Common myeloid progenitor, CD34-positive (primary cell): ENCODE measurements around the gene IL19.
A peak's percentile ranks its signal among the peaks of the same experiment; 100 is the strongest.

Experiments used
- CTCF ChIA-PET: fragments of 350-600 bp; sonication (Branson Sonifier 250); formaldehyde crosslinking; loops from one replicate; lab custom pipeline; 2021; ENCODE audit warnings: antibody characterized with exemption; lab: Charles Lee
- POLR2A ChIA-PET: fragments of 350-600 bp; sonication (Branson Sonifier 250); formaldehyde crosslinking; loops from one replicate; lab custom pipeline; 2021; ENCODE audit warnings: antibody characterized with exemption; lab: Charles Lee
- DNase-seq, 3 donors: peaks; one replicate each; pipeline versions ENCODE4 v3.0.0 to v3.0.0-alpha.2; 2013
- H3K27ac ChIP-seq, 2 experiments: 1 replicate in 1 of 2; 2 replicates in 1 of 2; pipeline ENCODE4 v1.7.0; 2013; ENCODE audit warnings: inconsistent platforms in 2 of 2, low read length in 2 of 2, mild to moderate bottlenecking in 2 of 2, low read depth in 1 of 2, moderate library complexity in 1 of 2; ENCODE audit not compliant: severe bottlenecking in 2 of 2, insufficient read depth in 1 of 2, poor library complexity in 1 of 2
- H3K27me3 ChIP-seq, 5 experiments: replicated peaks in 2 of 5; 1 replicate in 3 of 5; 2 replicates in 2 of 5; pipeline versions ENCODE4 v1.6.1 to v1.7.0; 2013; ENCODE audit warnings: low read length in 4 of 5, mild to moderate bottlenecking in 2 of 5, moderate library complexity in 2 of 5, inconsistent platforms in 1 of 5; ENCODE audit not compliant: insufficient read depth in 5 of 5, control insufficient read depth in 4 of 5
- H3K36me3 ChIP-seq, 4 experiments: 1 replicate in 2 of 4; 2 replicates in 2 of 4; pipeline versions ENCODE4 v1.6.1 to v1.7.0; 2013; ENCODE audit warnings: low read length in 3 of 4, control low read depth in 1 of 4, mild to moderate bottlenecking in 1 of 4; ENCODE audit not compliant: control insufficient read depth in 4 of 4, insufficient read depth in 4 of 4
- H3K4me1 ChIP-seq, 4 experiments: 1 replicate in 3 of 4; 2 replicates in 1 of 4; pipeline versions ENCODE4 v1.6.1 to v1.7.1; 2013; ENCODE audit warnings: low read length in 3 of 4, mild to moderate bottlenecking in 3 of 4, control low read depth in 1 of 4, inconsistent platforms in 1 of 4, moderate library complexity in 1 of 4; ENCODE audit not compliant: control insufficient read depth in 4 of 4, insufficient read depth in 4 of 4; ENCODE audit errors: control extremely low read depth in 1 of 4
- H3K4me3 ChIP-seq, 7 experiments: 1 replicate in 4 of 7; 2 replicates in 3 of 7; pipeline versions ENCODE4 v1.5.1 to v1.7.0; 2013; ENCODE audit warnings: mild to moderate bottlenecking in 7 of 7, low read length in 6 of 7, moderate library complexity in 6 of 7, inconsistent platforms in 2 of 7, low read depth in 2 of 7, control low read depth in 1 of 7; ENCODE audit not compliant: insufficient read depth in 4 of 7, control insufficient read depth in 1 of 7; ENCODE audit errors: extremely low read depth in 1 of 7
- H3K9me3 ChIP-seq, 5 experiments: 1 replicate in 4 of 5; 2 replicates in 1 of 5; pipeline versions ENCODE4 v1.6.1 to v1.7.1; 2013; ENCODE audit warnings: low read length in 4 of 5, mild to moderate bottlenecking in 2 of 5, inconsistent platforms in 1 of 5, low read depth in 1 of 5, moderate library complexity in 1 of 5; ENCODE audit not compliant: control insufficient read depth in 4 of 5, insufficient read depth in 2 of 5; ENCODE audit errors: control extremely low read depth in 1 of 5
- WGBS: methylation state at CpG from one replicate; pipeline ENCODE4 v1.1.5; 2013; ENCODE audit not compliant: insufficient coverage; 5-methylcytosine and 5-hydroxymethylcytosine counted together

IL19 gene

GRCh38 chr1:206751891-206752290 lies 18.7 kb upstream of the IL19 start:
- WGBS, result 91% methylated on average over 4 of the region's 5 CpGs
- H3K27me3 ChIP-seq, result no peaks in the 10 kb centered on the region
- H3K27ac ChIP-seq, result no peak overlapping the region
- peaks cover 0 to 6% (median 0%) of the 10 kb centered on the region in 4 experiments for H3K4me1 ChIP-seq
- H3K4me3 ChIP-seq, result no peak overlapping the region
- peaks cover 0 to 5% (median 0%) of the 10 kb centered on the region in 5 experiments for H3K9me3 ChIP-seq
- ChIA-PET CTCF (interaction anchor here (0.7 kb wide), 1 partner anchor 10 kb away, joined by 3 read pairs; no protein-coding TSS in a partner anchor), POLR2A (interaction anchor here (0.6 kb wide), 1 partner anchor 106 kb away, joined by 3 read pairs; no protein-coding TSS in a partner anchor)
- DNase-seq, result no peak
- H3K36me3 ChIP-seq, result no peaks in the 10 kb centered on the region

GRCh38 chr1:206752481-206752880 lies 18.1 kb upstream of the IL19 start:
- Histone ChIP-seq H3K4me3 (no peak overlapping the region), H3K9me3 (peaks cover 0 to 5% (median 0%) of the 10 kb centered on the region in 5 experiments), H3K36me3 (no peaks in the 10 kb centered on the region), H3K27me3 (no peaks in the 10 kb centered on the region), H3K27ac (no peak overlapping the region), H3K4me1 (peaks cover under 1 to 11% (median 3%) of the 10 kb centered on the region in 4 experiments)
- DNase-seq, result no peak
- ChIA-PET POLR2A (no interaction called here), CTCF (interaction anchor here (0.7 to 2.7 kb wide), 4 partner anchors 9 to 293 kb away, joined by 3 to 10 read pairs (median 4); no protein-coding TSS in a partner anchor)
- 90% methylated on average over 2 of the region's 2 CpGs for WGBS

GRCh38 chr1:206753141-206753540 lies 17.4 kb upstream of the IL19 start:
- DNase-seq, result peak in 2 of 3 donors; percentile 47 to 51
- POLR2A ChIA-PET, result no interaction called here
- Histone ChIP-seq H3K4me3 (no peak overlapping the region), H3K27me3 (no peaks in the 10 kb centered on the region), H3K4me1 (peaks cover 6 to 17% (median 10%) of the 10 kb centered on the region in 4 experiments), H3K27ac (no peak overlapping the region), H3K9me3 (peaks cover 0 to 5% (median 0%) of the 10 kb centered on the region in 5 experiments), H3K36me3 (no peaks in the 10 kb centered on the region)
- no CpG with 5 or more reads among the region's 3 CpGs for WGBS
- CTCF ChIA-PET, result interaction anchor here (0.9 to 2.7 kb wide), 4 partner anchors 8 to 292 kb away, joined by 3 to 10 read pairs (median 4); no protein-coding TSS in a partner anchor

- Histone ChIP-seq H3K36me3 (no peaks in the 10 kb centered on the region), H3K27me3 (no peaks in the 10 kb centered on the region), H3K27ac (no peak overlapping the region), H3K9me3 (peaks cover 0 to 5% (median 0%) of the 10 kb centered on the region in 5 experiments), H3K4me3 (no peak overlapping the region), H3K4me1 (peaks cover 6 to 17% (median 10%) of the 10 kb centered on the region in 4 experiments)
- DNase-seq, result no peak
- POLR2A ChIA-PET, result no interaction called here
- CTCF ChIA-PET, result interaction anchor here (1.4 to 2.7 kb wide), 2 partner anchors 14 to 19 kb away, joined by 3 to 10 read pairs; no protein-coding TSS in a partner anchor
- WGBS, result 88% methylated on average over 1 of the region's 1 CpG
Observed at GRCh38 chr1:206754011-206754410, 16.6 kb upstream of the IL19 start.

GRCh38 chr1:206757524-206758266 lies 12.9 kb upstream of the IL19 start:
- Histone ChIP-seq H3K9me3 (peaks cover 0 to 5% (median 0%) of the 10 kb centered on the region in 5 experiments), H3K4me1 (peaks cover 6 to 29% (median 10%) of the 10 kb centered on the region in 4 experiments), H3K36me3 (no peaks in the 10 kb centered on the region), H3K27me3 (no peaks in the 10 kb centered on the region), H3K27ac (no peak overlapping the region), H3K4me3 (peak overlapping the region in 1 of 7 experiments; percentile 16)
- 48% methylated on average over 8 of the region's 13 CpGs for WGBS
- peak in 2 of 3 donors; percentile 69 to 79 for DNase-seq
- CTCF ChIA-PET, result interaction anchor here (1.3 kb wide), 1 partner anchor 18 kb away, joined by 4 read pairs; no protein-coding TSS in a partner anchor
- POLR2A ChIA-PET, result no interaction called here

GRCh38 chr1:206760590-206760989 lies 10.0 kb upstream of the IL19 start:
- POLR2A ChIA-PET, result no interaction called here

More at GRCh38 chr1:206760590-206760989, 10.0 kb upstream of the IL19 start:
- H3K36me3 ChIP-seq, result no peaks in the 10 kb centered on the region
- DNase-seq, result no peak
- H3K4me3 ChIP-seq, result no peak overlapping the region
- H3K27me3 ChIP-seq, result no peaks in the 10 kb centered on the region
- no peak overlapping the region for H3K27ac ChIP-seq
- CTCF ChIA-PET, result interaction anchor here (0.7 to 3.2 kb wide), 9 partner anchors 8 to 188 kb away, joined by 3 to 15 read pairs (median 5); partner anchors contain the start of gene IL19
- H3K4me1 ChIP-seq, result peaks cover 6 to 35% (median 11%) of the 10 kb centered on the region in 4 experiments
- WGBS, result no CpG with 5 or more reads among the region's 1 CpG
- peaks cover 0 to 4% (median 0%) of the 10 kb centered on the region in 5 experiments for H3K9me3 ChIP-seq
